Testis (tissue), 3 donors: ENCODE measurements around the gene ZNF768. TPM values are rescaled to one million over a fixed set of nuclear protein-coding genes. Genes with fewer than 3 reads are reported as not detected.

ENCODE experiments used
- DNase-seq: peaks from one replicate; pipeline ENCODE4 v3.0.0-alpha.2; 2019
- H3K27ac ChIP-seq, 2 donors: fragments of 200-600 bp; sonication (generic); one replicate each; pipeline ENCODE4 v1.5.1; 2019
- H3K27me3 ChIP-seq: fragments of 200-600 bp; sonication (generic); one replicate; pipeline ENCODE4 v1.5.1; 2019
- H3K36me3 ChIP-seq: fragments of 200-600 bp; sonication (generic); one replicate; pipeline ENCODE4 v1.5.1; 2017; ENCODE audit warnings: low read depth; ENCODE audit errors: missing control alignments
- H3K4me1 ChIP-seq: fragments of 200-600 bp; sonication (generic); one replicate; pipeline ENCODE4 v1.5.1; 2019
- H3K4me3 ChIP-seq, 2 donors: fragments of 200-600 bp; sonication (generic); one replicate each; pipeline ENCODE4 v1.5.1; 2017 to 2019
- H3K9me3 ChIP-seq: fragments of 200-600 bp; sonication (generic); one replicate; pipeline ENCODE4 v1.5.1; 2017
- CTCF ChIP-seq, 3 experiments: fragments of 450-650 bp in 2 of 3; fragments of 200-600 bp in 1 of 3; sonication (generic) in 1 of 3; IDR thresholded peaks; one replicate each; pipeline ENCODE4 v1.5.1; 2016 to 2019; ENCODE audit warnings: antibody characterized with exemption in 3 of 3, mild to moderate bottlenecking in 2 of 3, moderate library complexity in 1 of 3
- POLR2A ChIP-seq: fragments of 450-650 bp; IDR thresholded peaks from one replicate; pipeline ENCODE4 v1.6.1; 2017; ENCODE audit warnings: antibody characterized with exemption, mild to moderate bottlenecking, moderate library complexity
- WGBS, 2 donors: methylation state at CpG; one replicate each; pipeline ENCODE4 v1.1.5; 2018; 5-methylcytosine and 5-hydroxymethylcytosine counted together
- intact Hi-C: fragments of 100-400 bp; cut with DNase I; formaldehyde crosslinking; loops from one replicate; pipeline ENCODE4 v1.15.1; 2023; ENCODE audit warnings: low total_unique reads
- microRNA-seq, 2 donors: library from miRNA; unstranded; fragments of <30 nt; microRNA quantifications; one replicate each; pipeline ENCODE4, GENCODE V29; 2016; ENCODE audit warnings: borderline number of aligned reads in 2 of 2, borderline replicate concordance in 1 of 2
- polyA plus RNA-seq: library from polyadenylated mRNA; stranded (reverse); fragments of 350-450 nt; fragmentation: Illumina TruSeq; extraction: RNeasy Lipid Tissue Mini Kit (QIAGEN cat#74804); gene quantifications from one replicate; pipeline ENCODE4 v1.2.3, GENCODE V29; 2014; ENCODE audit warnings: low read depth, low replicate concordance; ENCODE audit not compliant: insufficient read depth
- small RNA-seq, 2 donors: library from RNA; depleted of rRNA; stranded (forward); fragments of <200 nt; gene quantifications; one replicate each; pipeline ENCODE3, GENCODE V24; 2016
- total RNA-seq, 2 donors: library from RNA; depleted of rRNA; stranded (reverse); fragments of >200 nt; gene quantifications; one replicate each; pipeline ENCODE4 v1.2.3, GENCODE V29; 2016

The ZNF768 gene
- total and polyA plus RNA-seq, 3 donors from 2014 or later = 52.2 to 64.3 (median 52.3) TPM

DNA sequence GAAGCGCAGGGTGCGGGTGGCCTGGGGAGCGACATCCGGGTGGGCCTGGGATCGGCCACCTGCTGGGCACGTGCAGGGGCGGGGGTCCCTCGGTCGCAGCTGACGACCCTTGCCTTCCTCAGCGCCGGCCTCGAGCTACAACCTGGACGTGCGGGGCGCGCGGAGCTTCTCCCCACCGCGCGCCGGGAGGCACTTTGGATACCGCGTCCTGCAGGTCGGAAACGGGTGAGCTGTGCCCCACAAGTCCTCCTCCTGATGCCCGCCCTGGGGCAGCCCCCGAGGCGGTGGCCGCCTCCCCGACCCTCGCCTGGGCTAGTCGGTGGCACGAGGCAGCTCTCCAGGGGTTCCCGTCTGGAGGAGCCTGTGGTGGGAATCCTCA lies 52.3 kb downstream of the ZNF768 start:
- DNase-seq = no peak
- Histone ChIP-seq H3K4me1 (no peaks in the 10 kb centered on the region), H3K9me3 (no peaks in the 10 kb centered on the region), H3K36me3 (no peaks in the 10 kb centered on the region), H3K27me3 (no peaks in the 10 kb centered on the region), H3K27ac (no peak overlapping the region), H3K4me3 (peak overlapping the region in 1 of 2 donors; percentile 31)
- TF ChIP-seq CTCF (IDR thresholded peaks at IDR 0.05) = no peak
- no peak for TF ChIP-seq POLR2A
- 10 to 30% methylated on average over 13 of the region's 35 CpGs for WGBS, 2 donors
- intact Hi-C loops = no loop called here

Small RNAs within 50 kb of the gene (microRNA-seq; reads per million reads assigned to microRNA genes)
- 0 reads per million in 2 donors for gene MIR4518

Small RNAs within 50 kb of the gene (small RNA-seq; reads per million reads assigned to genes)
- gene MIR4518 = 0 reads per million in 2 donors
- 0 reads per million in 2 donors for gene RNU7-61P

Other genes starting within 250 kb of the ZNF768 start
- gene CD2BP2, start 171.3 kb downstream of the ZNF768 start, total RNA-seq = 10 to 100 TPM; 32.8 to 39.5 TPM
- gene CD2BP2, start 171.3 kb downstream of the ZNF768 start, polyA plus RNA-seq = 52.5 TPM
- gene TBC1D10B, start 156.1 kb downstream of the ZNF768 start, total RNA-seq = 10 to 100 TPM; 60.5 to 64.0 TPM
- 86.2 TPM for gene TBC1D10B, start 156.1 kb downstream of the ZNF768 start, polyA plus RNA-seq
- gene MYL11, start 151.8 kb downstream of the ZNF768 start, total RNA-seq = 1 to 10 TPM; 2.5 to 4.2 TPM
- gene MYL11, start 151.8 kb downstream of the ZNF768 start, polyA plus RNA-seq = 18.5 TPM
- 1 to 10 TPM in 1 of 2 donors, under 1 TPM in 1; 0.63 to 2.4 TPM for gene SEPTIN1, start 144.0 kb downstream of the ZNF768 start, total RNA-seq
- gene SEPTIN1, start 144.0 kb downstream of the ZNF768 start, polyA plus RNA-seq = 3.9 TPM
- gene ZNF48, start 131.1 kb downstream of the ZNF768 start, total RNA-seq = 1 to 10 TPM; 6.5 to 9.0 TPM
- gene ZNF48, start 131.1 kb downstream of the ZNF768 start, polyA plus RNA-seq = 6.3 TPM
- 10 to 100 TPM; 35.6 to 37.2 TPM for gene ZNF771, start 119.0 kb downstream of the ZNF768 start, total RNA-seq
- gene ZNF771, start 119.0 kb downstream of the ZNF768 start, polyA plus RNA-seq = 3.0 TPM
- gene DCTPP1, start 96.5 kb downstream of the ZNF768 start, total RNA-seq = 10 to 100 TPM; 15.2 to 26.1 TPM
- gene DCTPP1, start 96.5 kb downstream of the ZNF768 start, polyA plus RNA-seq = 23.6 TPM
- gene SEPHS2, start 80.7 kb downstream of the ZNF768 start, total RNA-seq = 10 to 100 TPM; 17.7 to 19.8 TPM
- 24.7 TPM for gene SEPHS2, start 80.7 kb downstream of the ZNF768 start, polyA plus RNA-seq
- 1 to 10 TPM; 2.8 to 5.0 TPM for gene ITGAL, start 53.8 kb downstream of the ZNF768 start, total RNA-seq
- gene ITGAL, start 53.8 kb downstream of the ZNF768 start, polyA plus RNA-seq = 6.7 TPM
- 10 to 100 TPM; 18.7 to 23.3 TPM for gene ZNF747, start 8.3 kb upstream of the ZNF768 start, total RNA-seq
- 13.1 TPM for gene ZNF747, start 8.3 kb upstream of the ZNF768 start, polyA plus RNA-seq
- 10 to 100 TPM; 21.9 to 23.2 TPM for gene ZNF764, start 31.8 kb upstream of the ZNF768 start, total RNA-seq
- gene ZNF764, start 31.8 kb upstream of the ZNF768 start, polyA plus RNA-seq = 11.3 TPM
- gene ZNF688, start 45.1 kb upstream of the ZNF768 start, total RNA-seq = 10 to 100 TPM; 21.7 to 54.6 TPM
- 38.5 TPM for gene ZNF688, start 45.1 kb upstream of the ZNF768 start, polyA plus RNA-seq
- gene ZNF785, start 59.1 kb upstream of the ZNF768 start, total RNA-seq = 10 to 100 TPM; 14.8 to 17.1 TPM
- 5.9 TPM for gene ZNF785, start 59.1 kb upstream of the ZNF768 start, polyA plus RNA-seq
- 10 to 100 TPM; 33.0 to 41.3 TPM for gene ZNF689, start 83.8 kb upstream of the ZNF768 start, total RNA-seq
- gene ZNF689, start 83.8 kb upstream of the ZNF768 start, polyA plus RNA-seq = 82.7 TPM
- 10 to 100 TPM; 60.0 to 66.3 TPM for gene PRR14, start 124.4 kb upstream of the ZNF768 start, total RNA-seq
- 37.0 TPM for gene PRR14, start 124.4 kb upstream of the ZNF768 start, polyA plus RNA-seq
- gene FBRS, start 131.9 kb upstream of the ZNF768 start, total RNA-seq = 100 to 1,000 TPM; 140 to 165 TPM
- gene FBRS, start 131.9 kb upstream of the ZNF768 start, polyA plus RNA-seq = 302 TPM
- gene SRCAP, start 172.6 kb upstream of the ZNF768 start, total RNA-seq = 10 to 100 TPM; 74.3 to 80.8 TPM
- gene SRCAP, start 172.6 kb upstream of the ZNF768 start, polyA plus RNA-seq = 44.3 TPM
- gene PHKG2, start 221.9 kb upstream of the ZNF768 start, total RNA-seq = 100 to 1,000 TPM in 1 of 2 donors, 10 to 100 TPM in 1; 78.4 to 129 TPM
- gene PHKG2, start 221.9 kb upstream of the ZNF768 start, polyA plus RNA-seq = 312 TPM
- gene CFAP119, start 235.5 kb upstream of the ZNF768 start, total RNA-seq = 10 to 100 TPM; 31.5 to 54.2 TPM
- 43.3 TPM for gene CFAP119, start 235.5 kb upstream of the ZNF768 start, polyA plus RNA-seq
- gene RNF40, start 235.8 kb upstream of the ZNF768 start, total RNA-seq = 100 to 1,000 TPM; 143 to 162 TPM
- gene RNF40, start 235.8 kb upstream of the ZNF768 start, polyA plus RNA-seq = 219 TPM